GM12878 (cell line): ENCODE measurements around the gene LRRC51. TPM values are rescaled to one million over a fixed set of nuclear protein-coding genes. Genes with fewer than 3 reads are reported as not detected.

Experiments used
- ATAC-seq: fragments of 200-7000 bp; cut with Tn5 transposase; 3 replicates; pipeline ENCODE4 v1.9.1; 2020; ENCODE audit warnings: mild to moderate bottlenecking, moderate library complexity
- BruUV-seq: library from RNA; stranded (reverse); fragments of 400-500 nt; replicated peaks from 2 replicates; lab custom pipeline; 2021; lab: Mats Ljungman, UMichigan
- CTCF ChIA-PET: fragments of 300-600 bp; sonication (Branson Sonifier 250); formaldehyde crosslinking; extraction: SDS; loops from one replicate; lab custom pipeline; 2021; ENCODE audit warnings: inconsistent platforms; lab: Yijun Ruan, JAX
- POLR2A ChIA-PET: fragments of 350-600 bp; formaldehyde crosslinking; extraction: SDS; loops from one replicate; lab custom pipeline; 2021; ENCODE audit warnings: inconsistent platforms; lab: Charles Lee
- RAD21 ChIA-PET: fragments of 300-600 bp; sonication (Branson Sonifier 250); formaldehyde crosslinking; loops from one replicate; lab custom pipeline; 2023; ENCODE audit warnings: antibody characterized with exemption; ENCODE audit not compliant: unreplicated experiment; lab: Charles Lee
- SMC1A ChIA-PET: fragments of 300-600 bp; sonication (Branson Sonifier 250); formaldehyde crosslinking; loops from one replicate; lab custom pipeline; 2023; ENCODE audit not compliant: unreplicated experiment, uncharacterized antibody; lab: Charles Lee
- DNase-seq: peaks from one replicate; pipeline ENCODE4 v3.0.0-alpha.2; 2011; ENCODE audit warnings: low read depth, low spot score
- FAIRE-seq: peaks from 3 replicates; lab custom pipeline; 2011; peaks lifted over from hg19 to GRCh38; lab: Jason Lieb, UNC
- H2AFZ ChIP-seq: 2 replicates; pipeline ENCODE4 v1.6.0; 2011; ENCODE audit warnings: low read depth, low read length, control low read depth; ENCODE audit not compliant: control insufficient read depth
- H3K27ac ChIP-seq: 2 replicates; pipeline ENCODE4 v1.5.1; 2011; ENCODE audit warnings: control low read depth; ENCODE audit not compliant: control insufficient read depth, insufficient read depth
- H3K27me3 ChIP-seq, 2 experiments: replicated peaks in 1 of 2; 2 replicates each; pipeline versions ENCODE4 v1.6.0 to v1.6.1; 2011; ENCODE audit warnings: low read length in 1 of 2; ENCODE audit not compliant: control insufficient read depth in 2 of 2, insufficient read depth in 2 of 2
- H3K36me3 ChIP-seq, 2 experiments: 2 replicates each; pipeline ENCODE4 v1.5.1; 2011; ENCODE audit warnings: low read length in 1 of 2; ENCODE audit not compliant: control insufficient read depth in 2 of 2, insufficient read depth in 2 of 2
- H3K4me1 ChIP-seq: 2 replicates; pipeline ENCODE4 v1.6.1; 2011; ENCODE audit warnings: mild to moderate bottlenecking, low read length, moderate library complexity, mixed read lengths; ENCODE audit not compliant: control insufficient read depth, insufficient read depth
- H3K4me2 ChIP-seq: 2 replicates; pipeline ENCODE4 v1.6.0; 2011; ENCODE audit warnings: control low read depth; ENCODE audit not compliant: control insufficient read depth, insufficient read depth
- H3K4me3 ChIP-seq: fragments of 200-600 bp; sonication (generic); 2 replicates; pipeline ENCODE4 v1.5.1; 2016
- H3K79me2 ChIP-seq: 2 replicates; pipeline ENCODE4 v1.6.0; 2011; ENCODE audit warnings: low read length; ENCODE audit not compliant: control insufficient read depth, insufficient read depth
- H3K9ac ChIP-seq: 2 replicates; pipeline ENCODE4 v1.8.0; 2011; ENCODE audit warnings: low read length, control low read depth, mixed read lengths; ENCODE audit not compliant: control insufficient read depth, insufficient read depth
- H3K9me3 ChIP-seq: replicated peaks from 3 replicates; pipeline ENCODE4 v1.5.1; 2011; ENCODE audit warnings: mild to moderate bottlenecking, low read length; ENCODE audit not compliant: control insufficient read depth, insufficient read depth
- H4K20me1 ChIP-seq: 2 replicates; pipeline ENCODE4 v1.6.0; 2011; ENCODE audit not compliant: control insufficient read depth, insufficient read depth
- ASH2L ChIP-seq: fragments of 300-600, 200-600 bp; sonication (generic); IDR thresholded peaks from 2 replicates; pipeline ENCODE4 v1.6.1; 2017; ENCODE audit warnings: low read depth, mild to moderate bottlenecking, borderline replicate concordance
- CREB1 ChIP-seq: IDR thresholded peaks from 2 replicates; pipeline ENCODE4 v1.6.1; 2012; ENCODE audit warnings: low read depth, mild to moderate bottlenecking, inconsistent platforms
- EED ChIP-seq: sonication (generic); IDR thresholded peaks from 2 replicates; pipeline ENCODE4 v1.6.1; 2016; ENCODE audit warnings: antibody characterized with exemption, low read depth
- IRF4 ChIP-seq: IDR thresholded peaks from 2 replicates; pipeline ENCODE4 v1.6.1; 2011; ENCODE audit warnings: low read depth, low read length
- MLLT1 ChIP-seq: fragments of 450-650 bp; IDR thresholded peaks from 2 replicates; pipeline ENCODE4 v1.6.1; 2016; ENCODE audit warnings: mild to moderate bottlenecking
- PKNOX1 ChIP-seq: fragments of 450-650 bp; IDR thresholded peaks from 2 replicates; pipeline ENCODE4 v1.6.1; 2016; ENCODE audit warnings: mild to moderate bottlenecking
- POLR2AphosphoS5 ChIP-seq: IDR thresholded peaks from 2 replicates; pipeline ENCODE4 v1.6.1; 2011; ENCODE audit warnings: mild to moderate bottlenecking, low read length, inconsistent platforms
- RELA ChIP-seq: fragments of 450-650 bp; IDR thresholded peaks from 2 replicates; pipeline ENCODE4 v1.8.0; 2014; ENCODE audit warnings: borderline replicate concordance; ENCODE audit not compliant: partially characterized antibody
- TCF3 ChIP-seq: IDR thresholded peaks from 2 replicates; pipeline ENCODE4 v1.6.1; 2012; ENCODE audit warnings: low read depth, mild to moderate bottlenecking, low read length, borderline replicate concordance; ENCODE audit not compliant: insufficient read depth
- ZBTB11 ChIP-seq: fragments of 450-650 bp; formaldehyde crosslinking; IDR thresholded peaks from 2 replicates; pipeline ENCODE4 v1.5.0; 2022; ENCODE audit warnings: mild to moderate bottlenecking, missing genetic modification characterization
- ZNF217 ChIP-seq: fragments of 450-650 bp; IDR thresholded peaks from 2 replicates; pipeline ENCODE4 v1.6.1; 2017; ENCODE audit warnings: antibody characterized with exemption, mild to moderate bottlenecking
- WGBS: methylation state at CpG from one replicate; pipeline ENCODE4 v1.1.6; 2016; ENCODE audit warnings: low lambda C conversion rate; ENCODE audit not compliant: insufficient replicate concordance, insufficient coverage; ENCODE audit errors: missing lambda C conversion rate; 5-methylcytosine and 5-hydroxymethylcytosine counted together
- in situ Hi-C: fragments of 300-500 bp; cut with MboI; formaldehyde crosslinking; loops from 9 replicates; pipeline ENCODE4 v1.14.3; 2018; ENCODE audit warnings: mixed read lengths
- intact Hi-C: fragments of 100-400 bp; cut with micrococcal nuclease; formaldehyde crosslinking; loops from one replicate; pipeline ENCODE4 v1.14.2; 2022; ENCODE audit not compliant: unreplicated experiment
- polyA plus RNA-seq, 11 experiments: library from polyadenylated mRNA; depleted of rRNA in 4 of 11; unstranded in 6 of 11; stranded (reverse) in 5 of 11; fragments of >200 nt; fragmentation: Nextera tagmentation in 4 of 11; fragmentation: Illumina TruSeq in 1 of 11; extraction: Ambion mirVana in 4 of 11; extraction: Trizol in 1 of 11; gene quantifications; 1 replicate in 1 of 11; 2 replicates in 10 of 11; pipeline versions ENCODE4 v1.2.1 to v1.2.3, GENCODE V29; 2011 to 2016; ENCODE audit warnings: inconsistent platforms in 2 of 11, missing spikeins in 2 of 11, low read depth in 1 of 11
- total RNA-seq, 4 experiments: library from RNA; depleted of rRNA in 3 of 4; stranded (reverse); fragments of >200 nt in 3 of 4; fragmentation: Illumina TruSeq in 1 of 4; extraction: Trizol in 1 of 4; gene quantifications; 2 replicates each; pipeline versions ENCODE4 v1.2.1 to v1.2.3, GENCODE V29; 2013 to 2021

The LRRC51 gene
- total and polyA plus RNA-seq, 10 of the 15 experiments (the other 5 are each of a cell fraction or from before 2014, with no cell fraction given): 2.6 to 8.6 (median 5.4) TPM

- TF ChIP-seq MLLT1 (0 out of 2 replicates have a peak, but pooled peaks have one; percentile 23), ZBTB11 (no peak), IRF4 (no peak)
These were observed 21.9 kb downstream of the LRRC51 start (continued) for GRCh38 chr11:72102631-72102945.

GRCh38 chr11:72102946-72103753 is 22.5 kb downstream of the LRRC51 start, which contains the start of gene LAMTOR1:
LAMTOR1 (minus strand) TSS chr11:72103297; CDS start chr11:72103224, 73 bp downstream.
- SMC1A ChIA-PET: interaction anchor here (1.1 to 14.0 kb wide), 5 partner anchors 8 to 328 kb away, joined by 3 to 245 read pairs (median 11); no protein-coding TSS in a partner anchor
- H3K9me3 ChIP-seq: no peaks in the 10 kb centered on the region
- intact Hi-C loops (loop anchor here (1.0 kb wide), 1 partner anchor 23 kb away; the partner anchor contains the start of genes LRRC51 and NUMA1), in situ Hi-C loops (no loop called here)
- peaks cover 21% of the 10 kb centered on the region for H3K4me1 ChIP-seq
- peak within 1 kb of the TSS; percentile 90 for H3K27ac ChIP-seq
- no peaks in the 10 kb centered on the region for H4K20me1 ChIP-seq
- peak within 1 kb of the TSS; percentile 94 for H3K4me3 ChIP-seq
- RAD21 ChIA-PET: no interaction called here
- peaks cover 8 to 9% of the 10 kb centered on the region in 2 experiments; a peak in 3 of 4 replicates for H3K36me3 ChIP-seq
- H3K79me2 ChIP-seq: peaks cover 44% of the 10 kb centered on the region
- no peaks in the 10 kb centered on the region for H3K27me3 ChIP-seq
- CTCF ChIA-PET: interaction anchor here (1.9 to 14.0 kb wide), 4 partner anchors 13 to 327 kb away, joined by 5 to 416 read pairs (median 24); no protein-coding TSS in a partner anchor
- peak within 1 kb of the TSS; percentile 73 for H2AFZ ChIP-seq
- peak within 1 kb of the TSS; percentile 96 for H3K4me2 ChIP-seq
- POLR2A ChIA-PET: interaction anchor here (0.6 to 2.4 kb wide), 4 partner anchors 8 to 67 kb away, joined by 3 to 13 read pairs (median 4); partner anchors contain the start of gene ANAPC15
- peak within 1 kb of the TSS; percentile 99 for H3K9ac ChIP-seq
- 6% methylated on average over 48 of the region's 64 CpGs for WGBS
- peak; percentile 97 for DNase-seq
- peak; percentile 86 for FAIRE-seq
- no TSS peak for BruUV-seq
- ATAC-seq: peak; percentile 97
- TF ChIP-seq TCF3 (peak; percentile 78), EED (no peak), CREB1 (peak; percentile 61; the same call in 1 of the 2 replicates), PKNOX1 (peak; percentile 54), ZNF217 (no peak), POLR2AphosphoS5 (peak; percentile 85), RELA (peak; percentile 14), ASH2L (no peak)
